ENCODE results near the gene RNF144A. TPM values are rescaled to one million over a fixed set of nuclear protein-coding genes. Genes with fewer than 3 reads are reported as not detected.

Gene RNF144A
- total RNA-seq, 3 donors from 2014 or later: 10.8 to 17.1 (median 11.6) TPM

DNA sequence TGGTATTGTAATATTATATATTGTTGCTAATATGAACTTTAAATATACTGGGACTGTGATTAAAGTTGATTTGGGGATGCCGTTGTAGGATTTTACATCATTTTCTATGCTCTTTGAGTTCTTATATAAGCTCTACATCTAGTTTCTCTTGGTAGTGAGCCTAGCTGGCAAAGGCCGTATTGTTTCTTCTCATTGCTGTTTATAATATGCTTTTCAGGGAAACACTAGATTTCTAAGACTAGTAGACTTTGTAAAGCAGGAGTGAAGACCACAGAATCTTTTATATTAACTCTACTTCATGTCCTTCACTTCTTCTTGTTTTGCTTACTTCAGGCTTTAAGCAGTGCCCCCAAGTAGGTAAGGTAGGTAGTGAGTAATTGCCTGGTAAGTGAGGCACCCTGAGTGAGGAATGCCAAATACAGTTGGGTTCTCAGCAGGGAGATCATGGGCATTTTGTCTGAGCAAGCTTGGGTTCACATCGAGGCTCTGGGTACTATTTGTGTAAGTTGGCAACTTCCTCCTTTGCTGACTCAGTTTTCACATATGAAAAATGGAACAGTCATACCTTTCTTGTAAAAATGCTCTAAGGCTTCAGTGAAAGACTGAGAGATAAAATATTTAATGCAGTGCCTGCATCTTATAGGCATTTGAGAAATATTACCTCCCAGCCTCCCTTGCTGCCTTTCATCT, 96.4 kb downstream of the RNF144A start:
- DNase-seq (ENCODE audit: low spot score in 2 of 2): no peak
- Histone ChIP-seq H3K36me3 (no peaks in the 10 kb centered on the region), H3K9me3 (no peaks in the 10 kb centered on the region), H3K4me3 (no peak overlapping the region), H3K27me3 (no peaks in the 10 kb centered on the region), H3K27ac (no peak overlapping the region), H3K4me1 (peaks cover 3 to 5% of the 10 kb centered on the region in 2 donors)
- intact Hi-C loops (cut with DNase I; ENCODE audit: low total_unique reads): no loop called here
- TF ChIP-seq POLR2A (IDR thresholded peaks at IDR 0.05) (no peak), POLR2AphosphoS5 (IDR thresholded peaks at IDR 0.05) (no peak)
- TF ChIP-seq, protein P1, sequence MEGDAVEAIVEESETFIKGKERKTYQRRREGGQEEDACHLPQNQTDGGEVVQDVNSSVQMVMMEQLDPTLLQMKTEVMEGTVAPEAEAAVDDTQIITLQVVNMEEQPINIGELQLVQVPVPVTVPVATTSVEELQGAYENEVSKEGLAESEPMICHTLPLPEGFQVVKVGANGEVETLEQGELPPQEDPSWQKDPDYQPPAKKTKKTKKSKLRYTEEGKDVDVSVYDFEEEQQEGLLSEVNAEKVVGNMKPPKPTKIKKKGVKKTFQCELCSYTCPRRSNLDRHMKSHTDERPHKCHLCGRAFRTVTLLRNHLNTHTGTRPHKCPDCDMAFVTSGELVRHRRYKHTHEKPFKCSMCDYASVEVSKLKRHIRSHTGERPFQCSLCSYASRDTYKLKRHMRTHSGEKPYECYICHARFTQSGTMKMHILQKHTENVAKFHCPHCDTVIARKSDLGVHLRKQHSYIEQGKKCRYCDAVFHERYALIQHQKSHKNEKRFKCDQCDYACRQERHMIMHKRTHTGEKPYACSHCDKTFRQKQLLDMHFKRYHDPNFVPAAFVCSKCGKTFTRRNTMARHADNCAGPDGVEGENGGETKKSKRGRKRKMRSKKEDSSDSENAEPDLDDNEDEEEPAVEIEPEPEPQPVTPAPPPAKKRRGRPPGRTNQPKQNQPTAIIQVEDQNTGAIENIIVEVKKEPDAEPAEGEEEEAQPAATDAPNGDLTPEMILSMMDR (IDR thresholded peaks at IDR 0.05): no peak

DNA sequence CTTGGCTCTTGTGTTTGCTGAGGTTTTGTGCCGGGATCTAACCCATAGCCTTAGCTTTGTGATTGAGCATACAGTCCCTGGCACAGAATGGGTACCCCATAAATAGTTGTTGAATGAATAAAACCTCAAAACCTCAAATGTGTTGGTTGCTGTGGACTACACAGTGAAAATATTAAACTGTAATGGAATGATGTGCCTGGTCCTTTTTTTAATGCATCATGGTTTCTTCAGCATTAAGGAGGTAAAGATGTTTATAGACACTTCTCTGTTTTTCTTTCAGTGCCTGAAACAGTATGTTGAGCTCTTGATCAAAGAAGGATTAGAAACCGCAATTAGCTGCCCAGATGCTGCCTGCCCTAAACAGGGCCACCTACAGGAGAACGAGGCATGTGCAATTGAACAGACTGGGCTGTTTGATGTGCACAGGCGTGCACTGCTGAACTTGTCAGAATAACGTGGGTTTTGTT, 97.0 kb downstream of the RNF144A start:
- no peak overlapping the region for H3K27ac ChIP-seq
- no peaks in the 10 kb centered on the region for H3K9me3 ChIP-seq
- no peaks in the 10 kb centered on the region for H3K4me1 ChIP-seq
- no peak for DNase-seq (ENCODE audit: low spot score in 2 of 2)
- no peaks in the 10 kb centered on the region for H3K36me3 ChIP-seq
- intact Hi-C loops (cut with DNase I; ENCODE audit: low total_unique reads): no loop called here
- H3K27me3 ChIP-seq: no peaks in the 10 kb centered on the region
- TF ChIP-seq POLR2A (IDR thresholded peaks at IDR 0.05) (no peak), POLR2AphosphoS5 (IDR thresholded peaks at IDR 0.05) (no peak)
- TF ChIP-seq, protein P1 (IDR thresholded peaks at IDR 0.05): no peak
- no peak overlapping the region for H3K4me3 ChIP-seq

DNA sequence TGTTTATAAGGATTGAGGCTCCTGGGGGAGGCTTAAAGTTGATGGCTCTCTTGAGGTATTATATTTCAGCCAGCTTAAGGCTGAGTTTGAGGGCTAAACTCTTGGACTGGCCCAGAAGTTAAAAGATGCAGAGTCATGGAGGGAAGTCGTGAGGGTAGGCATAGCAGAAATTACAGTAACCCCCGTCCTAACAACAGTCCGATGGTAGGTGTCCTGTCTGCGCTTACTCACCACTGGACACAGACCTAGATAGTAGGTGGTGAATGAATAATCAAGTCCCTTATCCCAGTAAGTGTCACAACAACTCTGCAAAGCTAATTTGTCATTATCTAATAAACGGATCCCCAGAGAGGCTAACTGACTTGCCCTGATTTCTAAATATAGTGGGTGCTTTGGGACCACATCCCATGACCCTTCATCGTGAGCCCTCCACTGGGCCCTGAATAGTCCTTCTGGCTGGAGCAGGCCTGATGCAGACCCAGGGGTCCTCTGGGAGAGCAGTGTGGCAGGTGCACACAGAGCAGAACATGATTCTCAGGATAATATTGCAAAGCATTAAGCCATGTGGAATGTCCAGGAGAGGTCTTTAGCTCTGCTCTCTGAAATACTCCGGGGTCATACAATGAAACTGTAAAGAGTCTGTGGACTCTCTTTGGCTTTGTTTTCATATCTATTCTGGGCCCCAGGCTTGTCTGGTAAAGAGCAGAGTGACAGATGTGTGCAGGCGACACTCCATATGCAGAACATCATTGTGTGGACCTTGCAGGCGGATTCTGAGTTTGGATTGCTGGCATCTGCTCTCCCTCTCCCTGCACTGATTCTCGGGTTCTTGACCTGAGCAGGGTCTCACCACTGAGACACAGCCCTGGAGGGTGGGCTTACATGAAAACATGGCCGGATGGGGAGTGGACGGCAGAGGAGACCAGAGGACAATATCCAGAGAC, 98.1 kb downstream of the RNF144A start:
- no peak overlapping the region for H3K27ac ChIP-seq
- no peaks in the 10 kb centered on the region for H3K27me3 ChIP-seq
- intact Hi-C loops (cut with DNase I; ENCODE audit: low total_unique reads): no loop called here
- TF ChIP-seq, protein P1 (IDR thresholded peaks at IDR 0.05): no peak
- TF ChIP-seq POLR2A (IDR thresholded peaks at IDR 0.05) (no peak), POLR2AphosphoS5 (IDR thresholded peaks at IDR 0.05) (no peak)
- no peaks in the 10 kb centered on the region for H3K4me1 ChIP-seq
- H3K9me3 ChIP-seq: no peaks in the 10 kb centered on the region
- DNase-seq (ENCODE audit: low spot score in 2 of 2): no peak
- H3K36me3 ChIP-seq: no peaks in the 10 kb centered on the region
- no peak overlapping the region for H3K4me3 ChIP-seq

GRCh38 chr2:7016148-7016547, 98.9 kb downstream of the RNF144A start:
- Histone ChIP-seq H3K27ac (no peak overlapping the region), H3K4me1 (no peaks in the 10 kb centered on the region), H3K4me3 (no peak overlapping the region), H3K27me3 (no peaks in the 10 kb centered on the region), H3K36me3 (no peaks in the 10 kb centered on the region), H3K9me3 (no peaks in the 10 kb centered on the region)
- intact Hi-C loops (cut with DNase I; ENCODE audit: low total_unique reads): no loop called here
- TF ChIP-seq POLR2A (IDR thresholded peaks at IDR 0.05) (no peak), POLR2AphosphoS5 (IDR thresholded peaks at IDR 0.05) (no peak)
- TF ChIP-seq, protein P1 (IDR thresholded peaks at IDR 0.05): no peak
- no peak for DNase-seq (ENCODE audit: low spot score in 2 of 2)

All from breast epithelium (tissue), 4 donors.